GM12878 (cell line): Measurements from ENCODE around the gene ETV6. TPM values are rescaled to one million over a fixed set of nuclear protein-coding genes. Genes with fewer than 3 reads are reported as not detected.

Source experiments
- ATF7 ChIP-seq: fragments of 450-650 bp; IDR thresholded peaks from 2 replicates; pipeline ENCODE4 v1.6.1; 2016; ENCODE audit warnings: low read depth, mild to moderate bottlenecking
- CREM ChIP-seq: IDR thresholded peaks from 2 replicates; pipeline ENCODE4 v1.6.1; 2014; ENCODE audit warnings: antibody characterized with exemption, low read depth
- EZH2 ChIP-seq: IDR thresholded peaks from 2 replicates; pipeline ENCODE4 v1.6.1; 2012; ENCODE audit warnings: low read depth, mild to moderate bottlenecking, control low read depth, inconsistent platforms, low read length, borderline replicate concordance; ENCODE audit not compliant: control insufficient read depth
- FOXM1 ChIP-seq: IDR thresholded peaks from 2 replicates; pipeline ENCODE4 v1.6.1; 2012; ENCODE audit warnings: low read depth, mild to moderate bottlenecking, inconsistent platforms, low read length, moderate library complexity
- MEF2B ChIP-seq: fragments of 450-650 bp; IDR thresholded peaks from 2 replicates; pipeline ENCODE4 v1.6.1; 2018; ENCODE audit warnings: mild to moderate bottlenecking, moderate library complexity; ENCODE audit not compliant: partially characterized antibody, poor library complexity, severe bottlenecking
- NKRF ChIP-seq: fragments of 450-650 bp; conservative IDR thresholded peaks from 2 replicates; pipeline ENCODE4 v1.6.1; 2017; ENCODE audit warnings: mild to moderate bottlenecking, moderate library complexity
- NR2F1 ChIP-seq: fragments of 450-650 bp; conservative IDR thresholded peaks from 2 replicates; pipeline ENCODE4 v1.6.1; 2017; ENCODE audit warnings: mild to moderate bottlenecking
- POLR2AphosphoS2 ChIP-seq: IDR thresholded peaks from 2 replicates; pipeline ENCODE4 v1.6.1; 2011; ENCODE audit warnings: low read depth, mild to moderate bottlenecking, low read length, improper control_type of control experiment, moderate library complexity
- RBBP5 ChIP-seq: fragments of 200-600 bp; sonication (generic); conservative IDR thresholded peaks from 2 replicates; pipeline ENCODE4 v1.6.1; 2016
- RELA ChIP-seq: fragments of 450-650 bp; IDR thresholded peaks from 2 replicates; pipeline ENCODE4 v1.8.0; 2014; ENCODE audit warnings: borderline replicate concordance; ENCODE audit not compliant: partially characterized antibody
- SP1 ChIP-seq: IDR thresholded peaks from one replicate; pipeline ENCODE4 v1.6.1; 2011; ENCODE audit warnings: low read depth, low read length
- STAT3 ChIP-seq: IDR thresholded peaks from 2 replicates; pipeline ENCODE4 v1.6.1; 2011; ENCODE audit warnings: low read depth, low read length, improper control_type of control experiment
- TBL1XR1 ChIP-seq: IDR thresholded peaks from 2 replicates; pipeline ENCODE4 v1.6.1; 2012; ENCODE audit warnings: low read depth, low read length, improper control_type of control experiment
- polyA plus RNA-seq, 11 experiments: library from polyadenylated mRNA; depleted of rRNA in 4 of 11; unstranded in 6 of 11; stranded (reverse) in 5 of 11; fragments of >200 nt; fragmentation: Nextera tagmentation in 4 of 11; fragmentation: Illumina TruSeq in 1 of 11; extraction: Ambion mirVana in 4 of 11; extraction: Trizol in 1 of 11; gene quantifications; 1 replicate in 1 of 11; 2 replicates in 10 of 11; pipeline versions ENCODE4 v1.2.1 to v1.2.3, GENCODE V29; 2011 to 2016; ENCODE audit warnings: inconsistent platforms in 2 of 11, missing spikeins in 2 of 11, low read depth in 1 of 11
- total RNA-seq, 4 experiments: library from RNA; depleted of rRNA in 3 of 4; stranded (reverse); fragments of >200 nt in 3 of 4; fragmentation: Illumina TruSeq in 1 of 4; extraction: Trizol in 1 of 4; gene quantifications; 2 replicates each; pipeline versions ENCODE4 v1.2.1 to v1.2.3, GENCODE V29; 2013 to 2021
- TF ChIP-seq, protein P1 (sequence below): fragments of 450-650 bp; IDR thresholded peaks from 2 replicates; pipeline ENCODE4 v1.6.1; 2016; ENCODE audit warnings: mild to moderate bottlenecking
- TF ChIP-seq, protein P2 (sequence below): fragments of 450-650 bp; IDR thresholded peaks from 2 replicates; pipeline ENCODE4 v1.6.1; 2017; ENCODE audit warnings: mild to moderate bottlenecking
- TF ChIP-seq, protein P3 (sequence below): IDR thresholded peaks from 2 replicates; pipeline ENCODE4 v1.6.1; 2012; ENCODE audit warnings: low read length, inconsistent platforms
- TF ChIP-seq, protein P4 (sequence below): fragments of 450-650 bp; IDR thresholded peaks from 2 replicates; pipeline ENCODE4 v1.6.1; 2017; ENCODE audit warnings: mild to moderate bottlenecking, moderate library complexity

ETV6 gene
- total and polyA plus RNA-seq, 10 of the 15 experiments (the other 5 are each of a cell fraction or from before 2014, with no cell fraction given): 6.6 to 74.8 (median 24.6) TPM

- TF ChIP-seq POLR2AphosphoS2 (peak; percentile 66; the same call in 1 of the 2 replicates), RBBP5 (no peak), MEF2B (peak; percentile 26), TBL1XR1 (peak; percentile 70; the same call in 1 of the 2 replicates), SP1 (peak; percentile 31), CREM (peak; percentile 7; the same call in 1 of the 2 replicates), ATF7 (peak; percentile 22; the same call in 1 of the 2 replicates), FOXM1 (peak; percentile 53), EZH2 (no peak), NKRF (peak; percentile 52), STAT3 (no peak), NR2F1 (peak; percentile 30; the same call in 1 of the 2 replicates), RELA (peak; percentile 89)
- TF ChIP-seq, protein P1, sequence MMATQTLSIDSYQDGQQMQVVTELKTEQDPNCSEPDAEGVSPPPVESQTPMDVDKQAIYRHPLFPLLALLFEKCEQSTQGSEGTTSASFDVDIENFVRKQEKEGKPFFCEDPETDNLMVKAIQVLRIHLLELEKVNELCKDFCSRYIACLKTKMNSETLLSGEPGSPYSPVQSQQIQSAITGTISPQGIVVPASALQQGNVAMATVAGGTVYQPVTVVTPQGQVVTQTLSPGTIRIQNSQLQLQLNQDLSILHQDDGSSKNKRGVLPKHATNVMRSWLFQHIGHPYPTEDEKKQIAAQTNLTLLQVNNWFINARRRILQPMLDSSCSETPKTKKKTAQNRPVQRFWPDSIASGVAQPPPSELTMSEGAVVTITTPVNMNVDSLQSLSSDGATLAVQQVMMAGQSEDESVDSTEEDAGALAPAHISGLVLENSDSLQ: no peak
- TF ChIP-seq, protein P2, sequence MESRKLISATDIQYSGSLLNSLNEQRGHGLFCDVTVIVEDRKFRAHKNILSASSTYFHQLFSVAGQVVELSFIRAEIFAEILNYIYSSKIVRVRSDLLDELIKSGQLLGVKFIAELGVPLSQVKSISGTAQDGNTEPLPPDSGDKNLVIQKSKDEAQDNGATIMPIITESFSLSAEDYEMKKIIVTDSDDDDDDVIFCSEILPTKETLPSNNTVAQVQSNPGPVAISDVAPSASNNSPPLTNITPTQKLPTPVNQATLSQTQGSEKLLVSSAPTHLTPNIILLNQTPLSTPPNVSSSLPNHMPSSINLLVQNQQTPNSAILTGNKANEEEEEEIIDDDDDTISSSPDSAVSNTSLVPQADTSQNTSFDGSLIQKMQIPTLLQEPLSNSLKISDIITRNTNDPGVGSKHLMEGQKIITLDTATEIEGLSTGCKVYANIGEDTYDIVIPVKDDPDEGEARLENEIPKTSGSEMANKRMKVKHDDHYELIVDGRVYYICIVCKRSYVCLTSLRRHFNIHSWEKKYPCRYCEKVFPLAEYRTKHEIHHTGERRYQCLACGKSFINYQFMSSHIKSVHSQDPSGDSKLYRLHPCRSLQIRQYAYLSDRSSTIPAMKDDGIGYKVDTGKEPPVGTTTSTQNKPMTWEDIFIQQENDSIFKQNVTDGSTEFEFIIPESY: no peak
- TF ChIP-seq, protein P3, sequence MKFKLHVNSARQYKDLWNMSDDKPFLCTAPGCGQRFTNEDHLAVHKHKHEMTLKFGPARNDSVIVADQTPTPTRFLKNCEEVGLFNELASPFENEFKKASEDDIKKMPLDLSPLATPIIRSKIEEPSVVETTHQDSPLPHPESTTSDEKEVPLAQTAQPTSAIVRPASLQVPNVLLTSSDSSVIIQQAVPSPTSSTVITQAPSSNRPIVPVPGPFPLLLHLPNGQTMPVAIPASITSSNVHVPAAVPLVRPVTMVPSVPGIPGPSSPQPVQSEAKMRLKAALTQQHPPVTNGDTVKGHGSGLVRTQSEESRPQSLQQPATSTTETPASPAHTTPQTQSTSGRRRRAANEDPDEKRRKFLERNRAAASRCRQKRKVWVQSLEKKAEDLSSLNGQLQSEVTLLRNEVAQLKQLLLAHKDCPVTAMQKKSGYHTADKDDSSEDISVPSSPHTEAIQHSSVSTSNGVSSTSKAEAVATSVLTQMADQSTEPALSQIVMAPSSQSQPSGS: peak; percentile 53; the same call in 1 of the 2 replicates
- TF ChIP-seq, protein P4, sequence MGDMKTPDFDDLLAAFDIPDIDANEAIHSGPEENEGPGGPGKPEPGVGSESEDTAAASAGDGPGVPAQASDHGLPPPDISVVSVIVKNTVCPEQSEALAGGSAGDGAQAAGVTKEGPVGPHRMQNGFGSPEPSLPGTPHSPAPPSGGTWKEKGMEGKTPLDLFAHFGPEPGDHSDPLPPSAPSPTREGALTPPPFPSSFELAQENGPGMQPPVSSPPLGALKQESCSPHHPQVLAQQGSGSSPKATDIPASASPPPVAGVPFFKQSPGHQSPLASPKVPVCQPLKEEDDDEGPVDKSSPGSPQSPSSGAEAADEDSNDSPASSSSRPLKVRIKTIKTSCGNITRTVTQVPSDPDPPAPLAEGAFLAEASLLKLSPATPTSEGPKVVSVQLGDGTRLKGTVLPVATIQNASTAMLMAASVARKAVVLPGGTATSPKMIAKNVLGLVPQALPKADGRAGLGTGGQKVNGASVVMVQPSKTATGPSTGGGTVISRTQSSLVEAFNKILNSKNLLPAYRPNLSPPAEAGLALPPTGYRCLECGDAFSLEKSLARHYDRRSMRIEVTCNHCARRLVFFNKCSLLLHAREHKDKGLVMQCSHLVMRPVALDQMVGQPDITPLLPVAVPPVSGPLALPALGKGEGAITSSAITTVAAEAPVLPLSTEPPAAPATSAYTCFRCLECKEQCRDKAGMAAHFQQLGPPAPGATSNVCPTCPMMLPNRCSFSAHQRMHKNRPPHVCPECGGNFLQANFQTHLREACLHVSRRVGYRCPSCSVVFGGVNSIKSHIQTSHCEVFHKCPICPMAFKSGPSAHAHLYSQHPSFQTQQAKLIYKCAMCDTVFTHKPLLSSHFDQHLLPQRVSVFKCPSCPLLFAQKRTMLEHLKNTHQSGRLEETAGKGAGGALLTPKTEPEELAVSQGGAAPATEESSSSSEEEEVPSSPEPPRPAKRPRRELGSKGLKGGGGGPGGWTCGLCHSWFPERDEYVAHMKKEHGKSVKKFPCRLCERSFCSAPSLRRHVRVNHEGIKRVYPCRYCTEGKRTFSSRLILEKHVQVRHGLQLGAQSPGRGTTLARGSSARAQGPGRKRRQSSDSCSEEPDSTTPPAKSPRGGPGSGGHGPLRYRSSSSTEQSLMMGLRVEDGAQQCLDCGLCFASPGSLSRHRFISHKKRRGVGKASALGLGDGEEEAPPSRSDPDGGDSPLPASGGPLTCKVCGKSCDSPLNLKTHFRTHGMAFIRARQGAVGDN: peak; percentile 87
Measured at GRCh38 chr12:11648514-11649412, 711 bp upstream of the ETV6 start (continued).
